ENCODE results near the gene SEMA3C.

Gene SEMA3C

DNA sequence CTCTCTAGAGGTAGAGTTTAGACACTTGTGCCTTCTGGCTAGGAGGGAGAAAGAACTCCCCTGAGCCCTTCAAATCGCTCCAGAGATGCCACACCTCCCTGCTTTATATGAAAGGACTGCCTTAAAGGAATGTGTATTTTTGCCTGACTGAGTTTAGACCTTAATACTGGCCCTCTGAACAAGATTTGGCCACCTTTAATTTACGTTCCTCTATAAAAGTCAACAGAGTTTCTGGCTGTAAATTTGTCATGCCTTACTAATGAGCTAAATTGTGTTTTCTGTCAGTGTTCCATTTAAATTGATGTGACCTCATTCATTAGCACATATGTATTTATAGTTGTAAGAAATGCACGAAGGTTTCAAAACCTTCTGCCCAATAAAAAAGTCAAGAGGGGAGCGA lies 48.0 kb downstream of the SEMA3C start (continued):
- TF ChIP-seq ZNF140 (tag by site-specific recombination; IDR thresholded peaks at IDR 0.05) (no peak), ZIC2 (tag by site-specific recombination; IDR thresholded peaks at IDR 0.05) (no peak), ZNF747 (tag by site-specific recombination; IDR thresholded peaks at IDR 0.05) (no peak), ZNF701 (tag by site-specific recombination; IDR thresholded peaks at IDR 0.05) (no peak), ZNF510 (tag by site-specific recombination; IDR thresholded peaks at IDR 0.05; ENCODE audit: insufficient replicate concordance) (no peak), ZSCAN16 (tag by site-specific recombination; IDR thresholded peaks at IDR 0.05) (no peak), ZNF777 (tag by site-specific recombination; IDR thresholded peaks at IDR 0.05; ENCODE audit: borderline replicate concordance) (no peak), ZNF354C (tag by site-specific recombination; IDR thresholded peaks at IDR 0.05; ENCODE audit: borderline replicate concordance, low read depth) (no peak), ZNF76 (tag by site-specific recombination; IDR thresholded peaks at IDR 0.05; ENCODE audit: borderline replicate concordance, low read depth) (peak; percentile 23; the same call in 1 of the 2 replicates), ZNF654 (tag by site-specific recombination; IDR thresholded peaks at IDR 0.05; ENCODE audit: low read depth) (no peak), ATF2 (tag by site-specific recombination; IDR thresholded peaks at IDR 0.05; ENCODE audit: low read depth) (peak; percentile 77), ZNF341 (tag by site-specific recombination; IDR thresholded peaks at IDR 0.05; ENCODE audit: low read depth) (no peak), PRDM1 (tag by site-specific recombination; IDR thresholded peaks at IDR 0.05) (no peak), ZBTB21 (tag by site-specific recombination; IDR thresholded peaks at IDR 0.05) (peak; percentile 39; the same call in 1 of the 2 replicates), ZNF658 (tag by site-specific recombination; IDR thresholded peaks at IDR 0.05) (no peak), ZNF138 (tag by site-specific recombination; IDR thresholded peaks at IDR 0.05; ENCODE audit: borderline replicate concordance) (no peak), ZNF677 (tag by site-specific recombination; IDR thresholded peaks at IDR 0.05) (no peak), ZBTB17 (tag by site-specific recombination; IDR thresholded peaks at IDR 0.05) (peak; percentile 45; the same call in 1 of the 2 replicates), KLF7 (tag by site-specific recombination; IDR thresholded peaks at IDR 0.05; ENCODE audit: borderline replicate concordance) (no peak), SCRT2 (tag by site-specific recombination; IDR thresholded peaks at IDR 0.05) (0 out of 2 replicates have a peak, but pooled peaks have one; percentile 19), ZNF146 (tag by site-specific recombination; IDR thresholded peaks at IDR 0.05) (0 out of 2 replicates have a peak, but pooled peaks have one; percentile 31), ZNF302 (tag by site-specific recombination; IDR thresholded peaks at IDR 0.05; ENCODE audit: low read depth) (no peak), ZFHX2 (tag by site-specific recombination; conservative IDR thresholded peaks at IDR 0.05) (no peak), SALL2 (tag by site-specific recombination; IDR thresholded peaks at IDR 0.05; ENCODE audit: borderline replicate concordance) (no peak), PATZ1 (tag by site-specific recombination; IDR thresholded peaks at IDR 0.05) (no peak), ZNF10 (tag by site-specific recombination; IDR thresholded peaks at IDR 0.05) (0 out of 2 replicates have a peak, but pooled peaks have one; percentile 23), ZNF791 (tag by site-specific recombination; IDR thresholded peaks at IDR 0.05) (no peak)
- TF ChIP-seq, protein P1, sequence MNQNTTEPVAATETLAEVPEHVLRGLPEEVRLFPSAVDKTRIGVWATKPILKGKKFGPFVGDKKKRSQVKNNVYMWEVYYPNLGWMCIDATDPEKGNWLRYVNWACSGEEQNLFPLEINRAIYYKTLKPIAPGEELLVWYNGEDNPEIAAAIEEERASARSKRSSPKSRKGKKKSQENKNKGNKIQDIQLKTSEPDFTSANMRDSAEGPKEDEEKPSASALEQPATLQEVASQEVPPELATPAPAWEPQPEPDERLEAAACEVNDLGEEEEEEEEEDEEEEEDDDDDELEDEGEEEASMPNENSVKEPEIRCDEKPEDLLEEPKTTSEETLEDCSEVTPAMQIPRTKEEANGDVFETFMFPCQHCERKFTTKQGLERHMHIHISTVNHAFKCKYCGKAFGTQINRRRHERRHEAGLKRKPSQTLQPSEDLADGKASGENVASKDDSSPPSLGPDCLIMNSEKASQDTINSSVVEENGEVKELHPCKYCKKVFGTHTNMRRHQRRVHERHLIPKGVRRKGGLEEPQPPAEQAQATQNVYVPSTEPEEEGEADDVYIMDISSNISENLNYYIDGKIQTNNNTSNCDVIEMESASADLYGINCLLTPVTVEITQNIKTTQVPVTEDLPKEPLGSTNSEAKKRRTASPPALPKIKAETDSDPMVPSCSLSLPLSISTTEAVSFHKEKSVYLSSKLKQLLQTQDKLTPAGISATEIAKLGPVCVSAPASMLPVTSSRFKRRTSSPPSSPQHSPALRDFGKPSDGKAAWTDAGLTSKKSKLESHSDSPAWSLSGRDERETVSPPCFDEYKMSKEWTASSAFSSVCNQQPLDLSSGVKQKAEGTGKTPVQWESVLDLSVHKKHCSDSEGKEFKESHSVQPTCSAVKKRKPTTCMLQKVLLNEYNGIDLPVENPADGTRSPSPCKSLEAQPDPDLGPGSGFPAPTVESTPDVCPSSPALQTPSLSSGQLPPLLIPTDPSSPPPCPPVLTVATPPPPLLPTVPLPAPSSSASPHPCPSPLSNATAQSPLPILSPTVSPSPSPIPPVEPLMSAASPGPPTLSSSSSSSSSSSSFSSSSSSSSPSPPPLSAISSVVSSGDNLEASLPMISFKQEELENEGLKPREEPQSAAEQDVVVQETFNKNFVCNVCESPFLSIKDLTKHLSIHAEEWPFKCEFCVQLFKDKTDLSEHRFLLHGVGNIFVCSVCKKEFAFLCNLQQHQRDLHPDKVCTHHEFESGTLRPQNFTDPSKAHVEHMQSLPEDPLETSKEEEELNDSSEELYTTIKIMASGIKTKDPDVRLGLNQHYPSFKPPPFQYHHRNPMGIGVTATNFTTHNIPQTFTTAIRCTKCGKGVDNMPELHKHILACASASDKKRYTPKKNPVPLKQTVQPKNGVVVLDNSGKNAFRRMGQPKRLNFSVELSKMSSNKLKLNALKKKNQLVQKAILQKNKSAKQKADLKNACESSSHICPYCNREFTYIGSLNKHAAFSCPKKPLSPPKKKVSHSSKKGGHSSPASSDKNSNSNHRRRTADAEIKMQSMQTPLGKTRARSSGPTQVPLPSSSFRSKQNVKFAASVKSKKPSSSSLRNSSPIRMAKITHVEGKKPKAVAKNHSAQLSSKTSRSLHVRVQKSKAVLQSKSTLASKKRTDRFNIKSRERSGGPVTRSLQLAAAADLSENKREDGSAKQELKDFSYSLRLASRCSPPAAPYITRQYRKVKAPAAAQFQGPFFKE (tag by site-specific recombination; IDR thresholded peaks at IDR 0.05; ENCODE audit: borderline replicate concordance) = no peak
- TF ChIP-seq, protein P2, sequence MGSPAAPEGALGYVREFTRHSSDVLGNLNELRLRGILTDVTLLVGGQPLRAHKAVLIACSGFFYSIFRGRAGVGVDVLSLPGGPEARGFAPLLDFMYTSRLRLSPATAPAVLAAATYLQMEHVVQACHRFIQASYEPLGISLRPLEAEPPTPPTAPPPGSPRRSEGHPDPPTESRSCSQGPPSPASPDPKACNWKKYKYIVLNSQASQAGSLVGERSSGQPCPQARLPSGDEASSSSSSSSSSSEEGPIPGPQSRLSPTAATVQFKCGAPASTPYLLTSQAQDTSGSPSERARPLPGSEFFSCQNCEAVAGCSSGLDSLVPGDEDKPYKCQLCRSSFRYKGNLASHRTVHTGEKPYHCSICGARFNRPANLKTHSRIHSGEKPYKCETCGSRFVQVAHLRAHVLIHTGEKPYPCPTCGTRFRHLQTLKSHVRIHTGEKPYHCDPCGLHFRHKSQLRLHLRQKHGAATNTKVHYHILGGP (tag by site-specific recombination; IDR thresholded peaks at IDR 0.05) = no peak
